ENCODE data around the gene ZMAT5.

The ZMAT5 gene

DNA sequence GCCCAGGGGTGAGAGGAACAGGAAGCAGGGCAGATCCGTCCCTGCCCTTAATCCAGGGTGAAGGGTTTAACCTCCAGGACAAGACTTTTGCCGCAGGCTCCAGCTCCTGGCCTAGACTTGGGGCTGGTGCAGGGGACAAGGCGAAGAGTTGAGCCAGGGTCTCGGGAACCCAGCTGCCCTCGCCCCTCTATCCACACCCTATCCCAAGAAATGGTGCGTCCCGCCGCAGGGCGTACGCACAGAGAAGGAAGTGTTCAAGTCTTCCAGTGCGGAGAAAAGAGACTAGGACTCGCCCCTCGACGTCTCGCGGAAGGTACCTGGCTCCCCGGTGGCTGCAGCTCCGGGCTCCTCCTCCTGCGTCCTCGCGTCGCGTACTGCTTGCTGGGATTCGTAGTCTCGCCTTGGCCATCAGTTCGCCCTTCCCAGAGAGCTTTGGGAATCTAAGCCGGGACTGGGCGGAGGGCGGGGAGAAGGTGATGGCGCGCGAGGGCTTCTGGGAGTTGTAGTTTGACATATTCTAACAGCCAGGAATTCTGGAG lies at the start of gene ZMAT5:
TSS of gene ZMAT5 (minus strand) at position 376 of the 539 bp plus-strand sequence. CDS start 18,463 bp downstream, outside the sequence.
- H3K27me3 ChIP-seq (ENCODE audit: control insufficient read depth, insufficient read depth, low read length) = no peaks in the 10 kb centered on the region
- H3K9me3 ChIP-seq (ENCODE audit: control insufficient read depth, insufficient read depth, low read length) = no peaks in the 10 kb centered on the region
- peaks cover 6% of the 10 kb centered on the region for H3K36me3 ChIP-seq (ENCODE audit: control insufficient read depth, insufficient read depth, low read length)
- H3K4me3 ChIP-seq (ENCODE audit: low read depth, low read length) = peak within 1 kb of the TSS; percentile 99
- H3K9ac ChIP-seq (ENCODE audit: low read depth, low read length) = peak within 1 kb of the TSS; percentile 97
- H3K4me1 ChIP-seq (ENCODE audit: control insufficient read depth, insufficient read depth, low read length) = no peaks in the 10 kb centered on the region

DNA sequence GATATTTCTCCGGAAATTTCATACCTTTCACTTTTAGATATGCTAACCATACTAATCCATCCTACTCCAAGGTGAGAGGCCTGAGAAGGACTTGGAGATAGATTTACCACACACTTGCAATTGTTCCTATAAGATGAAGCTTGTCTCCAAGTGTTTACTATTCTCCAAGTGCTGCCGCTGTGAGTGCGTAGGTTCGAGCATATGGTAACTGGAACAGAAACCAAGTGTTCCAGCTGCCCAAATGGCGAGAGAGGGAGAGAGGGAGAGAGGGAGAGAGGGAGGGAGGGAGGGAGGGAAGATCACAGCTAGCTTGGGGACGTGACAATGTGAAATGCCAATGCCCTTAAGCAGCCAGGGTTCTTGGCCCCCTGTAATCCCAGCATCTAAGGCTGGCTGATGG lies 49.7 kb upstream of the ZMAT5 start:
- H3K9ac ChIP-seq (ENCODE audit: low read depth, low read length) = no peak overlapping the region
- no peaks in the 10 kb centered on the region for H3K4me1 ChIP-seq (ENCODE audit: control insufficient read depth, insufficient read depth, low read length)
- no peak overlapping the region for H3K4me3 ChIP-seq (ENCODE audit: low read depth, low read length)
- H3K36me3 ChIP-seq (ENCODE audit: control insufficient read depth, insufficient read depth, low read length) = peaks cover 32% of the 10 kb centered on the region
- H3K9me3 ChIP-seq (ENCODE audit: control insufficient read depth, insufficient read depth, low read length) = no peaks in the 10 kb centered on the region
- no peaks in the 10 kb centered on the region for H3K27me3 ChIP-seq (ENCODE audit: control insufficient read depth, insufficient read depth, low read length)

DNA sequence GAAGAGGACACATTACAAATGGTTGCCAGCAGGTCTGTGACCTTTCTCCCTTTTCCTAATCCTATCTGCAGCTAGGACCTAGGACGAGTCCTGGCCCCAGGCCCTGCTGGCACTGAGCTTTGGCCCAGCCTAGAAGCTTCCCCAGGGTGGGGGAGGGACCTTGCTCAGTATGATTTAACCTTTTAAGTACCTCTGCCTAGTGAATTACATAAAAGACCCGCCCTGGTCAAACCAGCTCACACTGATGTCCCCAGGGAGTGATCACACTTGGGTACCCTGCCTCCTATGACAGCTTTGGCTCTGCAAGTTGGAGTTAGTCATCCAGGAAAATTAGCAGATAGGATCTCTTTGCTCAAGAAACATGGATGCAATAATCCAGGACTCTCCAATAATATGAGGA lies 49.3 kb upstream of the ZMAT5 start:
- H3K9me3 ChIP-seq (ENCODE audit: control insufficient read depth, insufficient read depth, low read length) = no peaks in the 10 kb centered on the region
- no peak overlapping the region for H3K4me3 ChIP-seq (ENCODE audit: low read depth, low read length)
- H3K36me3 ChIP-seq (ENCODE audit: control insufficient read depth, insufficient read depth, low read length) = peaks cover 32% of the 10 kb centered on the region
- H3K9ac ChIP-seq (ENCODE audit: low read depth, low read length) = peak overlapping the region; percentile 24
- H3K4me1 ChIP-seq (ENCODE audit: control insufficient read depth, insufficient read depth, low read length) = no peaks in the 10 kb centered on the region
- no peaks in the 10 kb centered on the region for H3K27me3 ChIP-seq (ENCODE audit: control insufficient read depth, insufficient read depth, low read length)

DNA sequence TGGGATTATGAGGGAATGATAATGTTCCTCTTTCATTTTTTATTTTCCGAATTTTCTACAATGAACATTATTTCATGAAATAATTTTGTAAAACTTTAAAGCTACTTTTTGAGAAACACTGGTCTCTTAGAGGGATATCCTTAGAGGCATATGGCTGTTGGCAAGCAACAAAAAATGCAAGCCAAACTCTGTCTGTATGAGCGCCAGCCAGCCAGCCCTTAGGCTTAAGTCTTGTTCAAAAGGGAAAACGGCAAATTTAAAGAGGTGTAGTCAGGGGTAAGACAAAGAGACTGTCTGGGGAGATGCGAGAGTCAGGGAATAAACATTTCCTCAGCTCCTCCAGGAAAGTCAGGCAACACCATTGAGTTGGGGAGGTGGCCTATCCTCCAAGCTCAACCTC lies 48.8 kb upstream of the ZMAT5 start:
- Histone ChIP-seq H3K27me3 (ENCODE audit: control insufficient read depth, insufficient read depth, low read length) (no peaks in the 10 kb centered on the region), H3K36me3 (ENCODE audit: control insufficient read depth, insufficient read depth, low read length) (peaks cover 32% of the 10 kb centered on the region), H3K9ac (ENCODE audit: low read depth, low read length) (peak overlapping the region; percentile 24), H3K4me3 (ENCODE audit: low read depth, low read length) (no peak overlapping the region), H3K9me3 (ENCODE audit: control insufficient read depth, insufficient read depth, low read length) (no peaks in the 10 kb centered on the region), H3K4me1 (ENCODE audit: control insufficient read depth, insufficient read depth, low read length) (no peaks in the 10 kb centered on the region)

GRCh38 chr22:29814003-29814402 lies 47.2 kb upstream of the ZMAT5 start:
- Histone ChIP-seq H3K9me3 (ENCODE audit: control insufficient read depth, insufficient read depth, low read length) (no peaks in the 10 kb centered on the region), H3K4me3 (ENCODE audit: low read depth, low read length) (no peak overlapping the region), H3K9ac (ENCODE audit: low read depth, low read length) (no peak overlapping the region), H3K36me3 (ENCODE audit: control insufficient read depth, insufficient read depth, low read length) (peaks cover 32% of the 10 kb centered on the region), H3K27me3 (ENCODE audit: control insufficient read depth, insufficient read depth, low read length) (no peaks in the 10 kb centered on the region), H3K4me1 (ENCODE audit: control insufficient read depth, insufficient read depth, low read length) (no peaks in the 10 kb centered on the region)

- Histone ChIP-seq H3K9ac (ENCODE audit: low read depth, low read length) (no peak overlapping the region), H3K4me1 (ENCODE audit: control insufficient read depth, insufficient read depth, low read length) (no peaks in the 10 kb centered on the region), H3K4me3 (ENCODE audit: low read depth, low read length) (no peak overlapping the region), H3K36me3 (ENCODE audit: control insufficient read depth, insufficient read depth, low read length) (peaks cover 29% of the 10 kb centered on the region), H3K27me3 (ENCODE audit: control insufficient read depth, insufficient read depth, low read length) (no peaks in the 10 kb centered on the region), H3K9me3 (ENCODE audit: control insufficient read depth, insufficient read depth, low read length) (no peaks in the 10 kb centered on the region)
These were observed 46.8 kb upstream of the ZMAT5 start for GRCh38 chr22:29813563-29813962.

DNA sequence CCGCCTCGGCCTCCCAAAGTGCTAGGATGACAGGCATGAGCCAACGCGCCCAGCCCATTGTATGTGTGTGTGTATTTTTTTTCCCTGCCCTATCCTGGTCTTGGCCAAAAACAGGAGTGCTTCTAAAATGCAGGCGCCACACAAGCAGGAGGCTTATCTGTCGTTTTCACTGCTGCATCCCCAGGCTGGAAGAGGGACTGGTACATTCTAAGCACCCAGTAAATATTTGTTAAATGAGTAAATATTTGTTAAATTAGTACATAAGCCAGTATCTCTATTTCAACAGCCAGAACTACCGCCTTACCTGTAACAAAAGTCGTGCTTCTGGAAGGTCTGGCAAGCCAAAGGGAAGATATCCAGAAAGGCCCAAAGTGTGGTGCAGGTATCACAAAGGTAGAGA lies 46.3 kb upstream of the ZMAT5 start:
- H3K9me3 ChIP-seq (ENCODE audit: control insufficient read depth, insufficient read depth, low read length) = no peaks in the 10 kb centered on the region

GRCh38 chr22:29811377-29811776 lies 44.6 kb upstream of the ZMAT5 start:
- Histone ChIP-seq H3K27me3 (ENCODE audit: control insufficient read depth, insufficient read depth, low read length) (no peaks in the 10 kb centered on the region), H3K9me3 (ENCODE audit: control insufficient read depth, insufficient read depth, low read length) (no peaks in the 10 kb centered on the region), H3K9ac (ENCODE audit: low read depth, low read length) (no peak overlapping the region), H3K4me3 (ENCODE audit: low read depth, low read length) (no peak overlapping the region), H3K36me3 (ENCODE audit: control insufficient read depth, insufficient read depth, low read length) (peaks cover 26% of the 10 kb centered on the region), H3K4me1 (ENCODE audit: control insufficient read depth, insufficient read depth, low read length) (no peaks in the 10 kb centered on the region)

More for the DNA sequence above, 46.3 kb upstream of the ZMAT5 start:
- Histone ChIP-seq H3K9ac (ENCODE audit: low read depth, low read length) (no peak overlapping the region), H3K36me3 (ENCODE audit: control insufficient read depth, insufficient read depth, low read length) (peaks cover 29% of the 10 kb centered on the region), H3K4me1 (ENCODE audit: control insufficient read depth, insufficient read depth, low read length) (no peaks in the 10 kb centered on the region), H3K27me3 (ENCODE audit: control insufficient read depth, insufficient read depth, low read length) (no peaks in the 10 kb centered on the region), H3K4me3 (ENCODE audit: low read depth, low read length) (no peak overlapping the region)

DNA sequence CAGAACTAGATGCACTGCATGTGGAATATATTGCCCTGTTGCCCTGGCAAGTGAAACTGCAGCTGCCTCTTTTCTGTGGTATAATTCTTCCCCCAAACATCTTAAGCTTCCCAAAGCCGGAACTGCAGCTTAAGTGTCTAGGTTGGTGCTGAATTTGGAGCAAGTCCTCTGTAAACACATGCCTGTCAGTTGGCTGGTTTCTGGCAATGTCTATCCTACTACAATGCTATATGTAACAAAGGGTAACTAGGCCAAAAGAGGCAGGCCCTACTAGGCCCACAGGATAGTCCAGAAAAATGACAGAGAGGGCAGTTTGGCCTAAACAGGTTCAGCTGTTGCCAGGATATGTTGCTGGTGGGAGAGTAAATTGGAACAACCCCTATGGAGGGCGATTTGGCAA lies 43.4 kb upstream of the ZMAT5 start:
- Histone ChIP-seq H3K27me3 (ENCODE audit: control insufficient read depth, insufficient read depth, low read length) (no peaks in the 10 kb centered on the region), H3K9me3 (ENCODE audit: control insufficient read depth, insufficient read depth, low read length) (no peaks in the 10 kb centered on the region), H3K4me3 (ENCODE audit: low read depth, low read length) (no peak overlapping the region), H3K9ac (ENCODE audit: low read depth, low read length) (no peak overlapping the region), H3K4me1 (ENCODE audit: control insufficient read depth, insufficient read depth, low read length) (no peaks in the 10 kb centered on the region), H3K36me3 (ENCODE audit: control insufficient read depth, insufficient read depth, low read length) (peaks cover 37% of the 10 kb centered on the region)

GRCh38 chr22:29806196-29806595 lies 39.4 kb upstream of the ZMAT5 start:
- no peaks in the 10 kb centered on the region for H3K4me1 ChIP-seq (ENCODE audit: control insufficient read depth, insufficient read depth, low read length)

GRCh38 chr22:29804985-29805384 lies 38.2 kb upstream of the ZMAT5 start:
- Histone ChIP-seq H3K9me3 (ENCODE audit: control insufficient read depth, insufficient read depth, low read length) (no peaks in the 10 kb centered on the region), H3K4me3 (ENCODE audit: low read depth, low read length) (no peak overlapping the region), H3K4me1 (ENCODE audit: control insufficient read depth, insufficient read depth, low read length) (no peaks in the 10 kb centered on the region), H3K36me3 (ENCODE audit: control insufficient read depth, insufficient read depth, low read length) (peaks cover 56% of the 10 kb centered on the region), H3K27me3 (ENCODE audit: control insufficient read depth, insufficient read depth, low read length) (no peaks in the 10 kb centered on the region), H3K9ac (ENCODE audit: low read depth, low read length) (no peak overlapping the region)

More at GRCh38 chr22:29806196-29806595, 39.4 kb upstream of the ZMAT5 start:
- H3K9me3 ChIP-seq (ENCODE audit: control insufficient read depth, insufficient read depth, low read length) = no peaks in the 10 kb centered on the region
- no peaks in the 10 kb centered on the region for H3K27me3 ChIP-seq (ENCODE audit: control insufficient read depth, insufficient read depth, low read length)
- no peak overlapping the region for H3K9ac ChIP-seq (ENCODE audit: low read depth, low read length)
- no peak overlapping the region for H3K4me3 ChIP-seq (ENCODE audit: low read depth, low read length)
- H3K36me3 ChIP-seq (ENCODE audit: control insufficient read depth, insufficient read depth, low read length) = peaks cover 47% of the 10 kb centered on the region

DNA sequence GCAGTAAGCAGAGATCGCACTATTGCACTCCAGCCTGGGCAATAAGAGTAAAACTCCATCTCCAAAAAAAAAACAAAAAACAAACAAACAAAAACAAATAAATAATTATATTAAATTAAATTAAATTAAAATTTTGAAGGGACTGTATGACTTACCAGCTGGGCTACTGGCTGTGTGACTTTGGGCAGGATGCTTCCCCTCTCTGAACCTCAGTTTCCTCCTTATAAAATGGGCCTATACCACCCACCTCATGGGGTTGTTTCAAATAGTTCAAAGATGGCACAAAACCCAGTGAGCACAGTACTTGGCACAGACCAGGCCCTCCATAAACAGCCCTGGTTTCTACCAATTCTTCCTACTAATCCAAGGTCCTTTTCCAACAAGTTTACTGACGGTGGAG lies 36.4 kb upstream of the ZMAT5 start:
- H3K36me3 ChIP-seq (ENCODE audit: control insufficient read depth, insufficient read depth, low read length) = peaks cover 62% of the 10 kb centered on the region
- H3K9me3 ChIP-seq (ENCODE audit: control insufficient read depth, insufficient read depth, low read length) = no peaks in the 10 kb centered on the region
- no peak overlapping the region for H3K4me3 ChIP-seq (ENCODE audit: low read depth, low read length)
- no peaks in the 10 kb centered on the region for H3K4me1 ChIP-seq (ENCODE audit: control insufficient read depth, insufficient read depth, low read length)
- H3K27me3 ChIP-seq (ENCODE audit: control insufficient read depth, insufficient read depth, low read length) = no peaks in the 10 kb centered on the region
- no peak overlapping the region for H3K9ac ChIP-seq (ENCODE audit: low read depth, low read length)
